Smooth muscle cell of the brain vasculature (primary cell): ENCODE data around the gene PHF3.

ENCODE experiments used
- DNase-seq: peaks from one replicate; pipeline ENCODE4 v3.0.0-alpha.2; 2012; ENCODE audit warnings: low read depth, low spot score

The PHF3 gene

DNA sequence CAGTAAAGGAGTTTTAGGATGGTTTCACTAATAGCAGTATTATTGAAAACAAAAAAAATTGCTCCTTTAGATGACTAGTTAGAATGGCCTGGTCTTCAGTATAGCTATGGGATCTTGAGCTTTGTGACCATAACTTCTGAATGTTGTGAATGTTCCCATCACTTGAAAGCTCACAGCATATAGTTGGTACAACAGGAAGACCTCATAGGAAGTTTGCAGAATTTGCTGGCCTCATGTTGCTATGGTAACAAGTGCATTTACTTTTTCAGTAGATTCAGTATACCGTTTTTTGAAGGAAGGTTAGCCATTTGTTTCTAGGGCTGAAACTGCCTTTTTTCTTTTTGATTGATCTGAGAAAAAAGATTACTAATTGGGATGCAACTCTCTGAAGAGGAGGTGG is 8.3 kb downstream of the PHF3 start:
- DNase-seq, result no peak

DNA sequence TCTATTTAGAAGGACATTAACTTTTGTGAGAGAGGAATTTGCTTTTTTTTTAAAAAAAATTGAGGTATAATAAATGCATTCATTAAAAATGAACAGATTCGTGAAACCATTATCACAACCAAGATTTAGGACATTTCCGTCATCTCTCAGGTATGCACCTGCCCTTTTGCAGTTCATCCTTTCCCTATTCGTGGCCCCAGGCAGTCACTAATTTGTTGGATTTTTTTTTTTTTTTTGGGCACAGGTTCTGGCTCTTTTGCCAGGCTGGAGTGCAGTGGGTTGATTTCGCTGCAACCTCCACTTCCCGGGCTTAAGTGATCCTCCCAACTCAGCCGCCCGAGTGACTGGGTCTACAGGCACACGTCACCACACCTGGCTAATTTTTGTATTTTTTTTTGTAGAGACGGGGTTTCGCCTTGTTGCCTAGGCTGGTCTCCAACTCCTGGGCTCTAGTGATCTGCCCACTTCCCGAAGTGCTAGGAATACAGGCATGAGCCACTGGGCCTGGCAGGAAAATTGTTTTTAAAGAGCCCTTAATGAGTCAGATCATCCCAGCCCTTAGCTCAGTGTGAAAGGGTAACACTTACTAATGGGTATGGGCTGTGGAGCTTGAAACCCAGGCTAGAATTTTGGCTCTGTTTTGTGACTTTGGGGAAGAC is 9.2 kb downstream of the PHF3 start:
- DNase-seq, result no peak

DNA sequence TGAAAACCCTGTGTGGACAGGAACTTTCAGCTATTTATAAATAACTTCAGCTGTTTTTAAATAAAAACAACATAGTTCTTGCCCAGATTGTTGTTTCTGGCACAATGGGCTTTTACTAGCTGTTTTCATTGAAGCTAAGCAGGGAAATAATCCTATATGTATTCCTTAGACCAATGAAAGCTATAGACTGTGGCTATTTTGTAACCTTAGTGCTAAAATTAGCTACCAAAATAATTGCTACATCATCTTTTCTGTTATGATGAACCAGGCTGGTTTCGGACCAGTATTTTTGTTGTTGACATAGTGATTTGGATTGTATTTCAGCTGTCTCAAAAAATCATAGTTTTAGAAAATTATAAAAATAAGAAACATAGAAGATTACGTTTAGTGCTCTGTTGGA is 13.7 kb downstream of the PHF3 start:
- DNase-seq, result no peak

DNA sequence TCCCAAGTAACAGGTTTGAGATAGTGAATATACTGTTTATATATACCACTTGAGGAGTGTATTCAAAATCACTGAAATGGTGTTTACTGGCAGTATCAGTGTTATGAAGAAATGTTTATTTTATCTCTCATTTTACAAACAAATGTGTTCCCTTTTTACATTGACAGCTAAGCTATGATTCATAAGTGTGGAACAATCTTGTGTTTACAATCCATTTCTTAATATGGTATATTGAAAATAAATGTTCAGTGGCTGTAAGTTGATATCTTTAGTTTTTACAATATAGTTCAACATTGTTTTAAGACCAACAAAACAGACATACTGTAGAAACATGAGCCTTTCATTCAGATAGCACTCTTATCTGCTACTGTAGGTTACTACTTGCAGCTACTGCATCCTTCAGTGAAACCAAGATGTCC is 14.3 kb downstream of the PHF3 start:
- no peak for DNase-seq

DNA sequence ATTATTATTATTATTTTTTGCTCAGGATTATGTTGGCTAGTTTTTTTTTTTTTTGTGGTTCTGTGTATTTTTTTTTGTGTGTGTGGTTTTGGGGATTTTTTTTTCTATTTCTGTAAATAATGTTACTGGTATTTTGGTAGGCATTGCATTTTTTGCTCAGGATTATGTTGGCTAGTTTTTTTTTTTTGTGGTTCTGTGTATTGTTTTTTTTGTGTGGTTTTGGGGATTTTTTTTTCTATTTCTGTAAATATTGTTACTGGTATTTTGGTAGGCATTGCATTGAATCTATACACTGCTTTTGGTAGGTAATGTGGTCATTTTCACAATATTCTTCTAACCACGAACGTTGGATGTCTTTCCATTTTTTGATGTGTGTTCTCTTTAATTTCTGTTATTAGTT is 17.4 kb downstream of the PHF3 start:
- DNase-seq, result no peak

DNA sequence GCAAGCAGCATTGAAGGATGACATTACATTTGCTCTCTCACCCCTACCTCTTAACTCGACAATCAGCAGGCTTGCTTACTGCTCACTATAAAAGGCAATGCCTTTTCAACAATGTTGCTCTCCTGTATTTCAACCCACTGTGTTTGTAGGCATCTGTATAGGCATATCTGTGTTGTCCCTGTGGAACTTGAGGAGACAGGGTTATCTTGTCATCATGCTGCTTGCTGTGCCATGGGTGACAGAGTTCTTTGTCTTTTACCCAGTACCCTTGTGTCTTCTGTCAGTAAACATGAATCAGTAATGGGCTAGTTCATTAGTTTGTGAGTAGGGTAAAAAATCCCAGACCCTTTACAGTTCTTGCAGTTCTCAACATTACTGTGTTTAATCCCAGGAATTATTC is 25.2 kb downstream of the PHF3 start:
- DNase-seq, result no peak

DNA sequence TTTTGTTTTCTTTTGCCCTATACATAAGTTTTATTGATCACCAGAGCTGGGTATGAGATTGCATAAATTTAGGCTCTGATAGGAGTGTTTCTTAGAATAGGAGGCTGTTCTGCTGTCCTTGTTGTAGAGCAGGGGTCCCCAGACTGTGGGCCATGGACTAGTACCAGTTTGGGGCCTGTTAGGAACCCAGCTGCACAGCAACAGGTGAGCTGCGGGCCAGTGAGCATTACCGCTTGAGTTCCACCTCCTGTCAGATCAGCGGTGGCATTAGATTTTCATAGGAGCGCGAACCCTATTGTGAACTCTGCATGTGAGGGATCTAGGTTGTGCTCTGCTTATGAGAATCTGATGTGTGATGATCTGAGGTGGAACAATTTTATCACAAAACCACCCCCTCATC is 26.2 kb downstream of the PHF3 start:
- no peak for DNase-seq

DNA sequence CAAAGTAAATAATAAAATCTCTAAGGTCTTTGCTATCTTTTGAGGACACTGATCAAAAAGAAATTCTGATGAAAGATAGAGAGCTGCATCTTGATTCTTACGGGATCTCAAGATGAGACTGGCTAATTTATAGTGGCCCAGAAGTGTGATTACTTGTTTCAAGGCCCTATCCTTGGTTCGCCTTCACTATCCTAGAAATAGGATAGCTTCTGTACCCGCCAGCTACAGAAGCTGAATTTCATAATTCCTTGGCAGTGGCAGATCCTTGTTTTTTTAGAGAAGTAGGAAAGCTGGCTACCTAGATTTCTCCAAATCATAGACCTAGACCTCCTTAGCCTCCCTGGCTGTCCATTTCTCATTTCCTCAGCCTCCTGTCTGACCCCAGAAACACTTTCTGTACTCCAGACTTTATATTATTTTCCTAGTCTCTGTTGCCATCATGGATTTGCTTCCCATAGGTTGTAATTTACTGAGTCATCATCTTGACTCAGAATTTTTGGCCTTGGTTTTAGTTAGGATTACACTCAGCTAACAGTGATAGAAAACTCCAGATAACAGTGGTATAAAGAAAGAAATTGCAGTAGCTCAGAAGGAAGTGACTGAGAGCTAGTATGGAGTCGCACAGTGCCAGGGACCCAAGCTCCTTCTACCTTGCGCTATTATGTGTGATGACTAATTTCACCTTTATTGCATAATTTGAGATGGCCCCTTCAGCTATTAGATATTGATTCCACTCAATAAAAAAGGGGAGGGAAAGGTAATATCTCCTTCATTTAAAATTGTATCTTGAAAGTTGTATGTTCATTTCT is 27.7 kb downstream of the PHF3 start:
- DNase-seq, result no peak

DNA sequence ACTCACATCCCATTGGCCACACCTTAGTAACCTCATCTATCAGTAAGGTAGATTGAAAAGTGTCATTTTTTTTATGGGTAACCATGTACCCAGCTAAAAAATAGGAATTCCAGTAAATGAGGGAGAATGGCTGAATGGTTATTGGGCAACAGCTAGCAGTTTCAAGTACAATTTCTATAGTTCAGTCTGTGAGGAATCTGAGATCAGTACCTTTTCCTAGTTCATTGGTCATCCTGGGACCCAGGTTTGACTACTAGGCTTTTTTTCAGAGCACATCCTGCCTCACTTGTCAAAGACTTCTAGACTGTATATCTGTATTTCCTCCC is 28.3 kb downstream of the PHF3 start:
- DNase-seq, result no peak

DNA sequence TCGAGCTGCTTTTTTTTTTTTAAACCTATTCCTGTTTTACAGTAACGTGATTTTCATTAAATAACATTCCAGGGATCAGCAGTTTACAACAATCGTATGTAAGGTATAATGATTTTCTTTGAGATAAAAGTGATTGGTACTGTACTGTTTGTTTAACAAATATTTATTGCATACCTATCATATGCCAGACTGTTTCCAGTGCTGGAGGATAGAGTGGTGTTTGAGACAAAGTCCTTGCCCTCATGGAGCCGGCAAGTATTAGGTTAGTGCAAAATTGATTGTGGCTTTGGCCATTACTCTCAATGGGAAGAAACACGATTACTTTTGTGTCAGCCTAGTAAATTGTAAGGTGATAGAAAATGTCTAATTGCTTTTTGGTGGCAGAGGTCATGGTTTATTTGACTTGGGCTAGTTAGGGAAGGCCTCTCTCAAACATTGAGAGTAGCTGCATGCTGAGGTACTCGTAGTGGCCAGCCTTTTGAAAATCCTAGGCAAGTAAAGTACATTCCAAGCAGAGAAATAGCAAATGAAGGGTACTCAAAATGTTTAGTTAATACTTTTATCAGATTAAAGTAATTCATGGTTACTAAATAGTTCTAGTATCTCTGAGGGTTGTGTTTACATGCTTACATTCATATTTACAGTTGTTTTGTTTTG is 35.6 kb downstream of the PHF3 start:
- DNase-seq, result no peak

DNA sequence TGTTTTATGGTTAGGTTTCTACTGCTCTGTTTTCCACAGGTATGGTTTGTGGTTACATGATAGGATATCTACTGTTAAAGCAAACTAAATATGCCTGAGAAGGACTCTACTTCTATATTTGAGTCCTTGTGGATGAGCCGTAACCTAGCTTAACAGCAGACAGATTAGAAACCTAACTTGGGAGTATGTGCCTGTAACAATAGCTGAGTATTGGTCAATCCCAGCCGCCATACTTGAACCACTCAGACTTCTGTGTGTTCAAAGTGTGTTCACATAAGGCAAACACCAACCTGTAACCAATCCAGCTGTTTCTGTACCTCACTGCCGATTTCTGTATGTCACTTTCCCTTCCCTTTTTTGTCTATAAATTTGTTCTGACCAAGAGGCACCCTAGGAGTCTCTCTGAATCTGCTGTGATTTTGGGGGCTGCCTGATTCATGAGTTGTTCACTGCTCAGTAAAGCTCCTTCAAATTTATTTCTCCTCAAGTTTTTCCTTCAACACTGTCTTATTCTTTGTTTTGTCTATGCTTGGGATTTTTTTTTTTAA is 37.1 kb downstream of the PHF3 start:
- DNase-seq, result no peak

DNA sequence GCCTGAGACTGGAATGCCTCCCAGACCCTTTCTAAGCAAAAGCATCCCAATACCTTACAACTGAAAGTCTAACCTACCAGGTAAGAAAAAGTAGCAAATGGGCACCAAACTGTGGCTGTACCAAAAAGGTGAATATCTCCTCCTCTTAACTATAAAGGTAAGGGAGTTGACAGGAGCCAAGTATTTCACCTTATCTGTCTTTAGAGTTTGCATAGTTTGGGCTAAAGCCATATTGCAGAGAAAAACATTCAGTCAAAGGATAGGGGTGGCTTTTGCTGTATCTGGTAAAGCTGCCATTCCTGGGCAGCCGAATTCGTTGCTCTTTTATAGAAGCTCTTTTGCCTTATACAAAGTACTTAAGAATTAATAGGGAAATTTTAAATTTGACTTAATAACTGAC is 38.1 kb downstream of the PHF3 start:
- DNase-seq, result no peak

DNA sequence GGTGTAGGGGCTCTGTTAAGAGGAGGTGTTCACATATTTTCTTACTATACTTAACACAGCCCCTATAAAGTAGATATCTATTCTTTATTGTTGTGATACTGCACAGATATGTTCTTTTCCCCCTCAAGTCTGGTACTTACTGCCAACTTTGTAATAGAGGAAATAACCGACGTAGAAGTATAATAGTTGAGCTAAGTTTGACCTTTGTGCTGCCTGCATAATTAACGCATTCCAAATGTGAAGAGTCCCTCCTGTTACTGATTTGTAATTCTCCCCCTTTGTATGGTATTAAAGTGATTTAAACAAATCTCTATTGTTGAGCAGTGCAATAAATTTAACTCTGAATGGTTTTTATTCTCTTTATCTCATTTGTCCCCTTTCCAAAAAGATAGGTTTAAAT is 39.0 kb downstream of the PHF3 start:
- no peak for DNase-seq

DNA sequence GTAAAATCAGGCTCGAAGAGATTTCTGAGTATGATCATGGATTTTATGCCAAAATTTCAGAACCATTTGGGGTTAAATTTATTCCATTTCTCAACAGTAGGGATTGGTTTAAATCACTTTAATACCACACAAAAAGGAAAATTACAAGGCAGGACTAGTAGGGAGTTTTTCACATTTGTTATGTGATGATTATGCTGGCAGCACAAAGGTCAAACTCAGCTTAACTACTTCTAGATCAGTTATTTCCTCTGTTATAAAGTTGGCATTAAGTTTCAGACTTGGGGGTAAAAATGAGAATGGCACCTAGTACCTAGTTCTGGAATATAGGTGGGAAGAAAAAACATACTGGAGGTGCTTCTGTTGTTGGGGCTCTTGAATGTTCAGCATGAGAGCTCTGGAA is 39.5 kb downstream of the PHF3 start:
- no peak for DNase-seq

DNA sequence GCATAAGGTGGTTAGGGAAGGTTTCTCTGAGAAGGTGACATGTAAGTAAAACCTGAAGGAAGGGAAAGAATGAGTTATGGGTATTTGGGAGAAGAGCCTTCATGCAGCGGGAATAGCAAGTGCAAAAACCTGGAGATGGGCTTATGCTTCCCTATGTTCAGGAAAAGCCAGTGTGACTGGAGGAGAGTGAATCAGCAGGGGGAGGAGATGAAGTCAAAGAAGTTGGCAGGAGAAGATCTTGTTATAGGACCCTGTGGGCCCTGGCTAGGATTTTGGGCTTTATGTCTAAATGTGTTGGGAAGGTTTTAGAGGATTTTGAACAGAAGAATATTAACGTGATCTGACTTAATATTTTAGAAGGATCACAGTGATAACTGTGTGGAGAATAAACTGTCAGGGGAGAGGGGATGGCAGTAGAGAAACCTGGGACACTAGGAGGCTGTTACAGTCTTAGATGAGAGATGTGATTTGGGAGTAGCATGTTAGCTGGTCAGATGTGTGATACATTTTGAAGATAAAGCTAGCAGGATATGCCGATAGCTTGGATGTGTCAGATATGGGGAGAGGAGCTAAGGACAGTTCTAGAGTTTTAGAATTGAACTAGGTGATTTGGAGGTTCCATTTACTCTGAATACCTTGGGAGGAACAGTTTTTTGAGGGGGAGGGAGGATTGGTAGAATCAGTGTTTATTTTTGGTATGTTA is 41.0 kb downstream of the PHF3 start:
- DNase-seq, result no peak

DNA sequence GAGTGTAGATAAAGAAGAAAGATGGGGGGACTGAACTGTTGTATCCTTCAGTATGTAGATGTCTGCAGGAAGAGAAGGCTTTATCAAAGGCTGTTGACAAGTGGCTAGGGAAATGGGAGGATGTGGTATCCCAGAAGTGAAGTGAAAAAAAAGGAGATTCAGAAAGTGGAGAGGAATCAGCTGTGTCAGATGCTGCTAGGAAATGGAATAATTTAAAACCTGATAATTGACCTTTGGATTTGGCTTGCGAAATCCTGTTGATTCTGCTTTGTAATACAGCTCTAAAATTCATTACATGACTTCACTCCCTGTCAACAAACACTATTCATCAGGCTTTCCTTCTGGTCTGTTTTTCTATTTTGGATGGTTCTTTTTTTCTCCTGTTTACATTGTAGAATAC is 41.7 kb downstream of the PHF3 start:
- no peak for DNase-seq

DNA sequence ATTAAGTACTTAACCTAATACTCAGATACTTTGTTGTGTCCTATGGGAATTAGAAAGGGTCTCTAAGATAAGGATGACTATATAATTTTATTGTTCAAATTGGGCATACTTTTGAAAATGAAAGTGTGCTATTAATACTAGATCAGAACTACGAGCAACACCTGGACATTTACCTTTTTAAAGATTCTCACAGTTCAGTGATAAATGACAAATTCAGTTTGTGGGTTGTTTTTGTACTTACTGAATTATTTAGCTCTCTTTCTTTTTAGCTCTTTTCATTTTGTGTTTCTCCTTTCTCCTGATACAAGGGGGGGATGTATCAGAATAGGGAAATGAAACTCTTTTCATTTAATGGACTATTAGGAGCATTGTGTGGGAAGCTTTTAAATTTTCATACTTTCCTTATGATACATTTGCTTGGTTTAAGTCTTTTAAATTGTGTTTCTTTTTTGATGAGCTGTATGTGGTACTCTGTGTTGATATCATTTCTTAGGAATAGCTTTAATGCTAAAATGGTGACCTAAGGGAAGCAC is 47.5 kb downstream of the PHF3 start:
- no peak for DNase-seq

DNA sequence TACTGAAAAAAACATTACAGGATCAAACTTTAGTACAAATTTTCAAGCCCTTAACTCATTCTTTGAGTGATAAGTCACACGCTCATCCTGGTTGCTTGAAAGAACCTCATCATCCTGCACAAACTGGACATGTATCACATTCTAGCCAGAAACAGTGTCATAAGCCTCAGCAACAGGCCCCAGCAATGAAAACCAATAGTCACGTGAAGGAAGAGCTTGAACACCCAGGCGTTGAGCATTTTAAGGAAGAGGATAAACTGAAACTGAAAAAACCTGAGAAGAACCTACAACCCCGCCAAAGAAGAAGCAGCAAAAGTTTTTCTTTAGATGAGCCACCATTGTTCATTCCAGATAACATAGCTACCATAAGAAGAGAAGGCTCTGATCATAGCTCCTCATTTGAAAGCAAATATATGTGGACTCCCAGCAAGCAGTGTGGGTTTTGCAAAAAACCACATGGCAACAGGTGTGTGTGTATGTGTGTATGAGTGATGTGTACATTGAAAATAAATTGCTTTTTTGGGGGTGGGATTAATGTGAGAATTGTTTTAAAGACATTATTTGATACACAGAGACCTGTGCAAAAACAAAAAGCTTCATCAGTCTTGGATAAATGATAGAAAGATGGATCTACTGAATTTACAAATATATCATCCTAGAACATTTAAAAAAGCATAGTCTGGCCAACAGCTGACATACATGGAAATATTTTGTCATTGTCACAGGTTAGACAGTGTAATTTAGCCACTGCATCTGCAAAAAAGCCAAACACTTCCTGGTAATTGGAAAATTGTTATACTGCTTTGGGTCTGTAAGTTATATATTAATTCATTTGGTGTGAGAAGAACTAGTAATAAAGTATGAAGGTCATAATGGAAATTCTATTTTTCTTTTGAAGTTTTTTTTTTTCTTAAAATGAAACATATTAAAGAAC is 50.1 kb downstream of the PHF3 start:
- DNase-seq, result no peak

DNA sequence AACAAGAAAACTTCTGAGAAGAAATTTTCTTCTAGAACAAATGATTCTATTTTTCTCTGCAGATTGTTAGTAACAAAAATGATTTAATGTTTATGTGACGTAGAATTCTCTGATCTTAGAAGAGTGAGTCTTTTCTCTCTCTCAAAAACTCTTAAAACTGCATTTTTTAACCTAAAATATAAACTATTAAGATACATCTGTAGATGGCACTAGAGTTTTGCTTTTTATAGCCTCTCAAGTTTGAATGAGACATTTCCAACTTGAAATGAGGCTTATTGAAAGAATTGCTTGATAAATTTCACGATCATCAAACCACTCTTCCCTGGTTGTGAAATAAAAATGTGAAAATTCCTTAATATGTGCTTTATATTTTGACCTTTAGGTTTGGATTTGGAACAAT is 53.8 kb downstream of the PHF3 start:
- DNase-seq, result no peak

DNA sequence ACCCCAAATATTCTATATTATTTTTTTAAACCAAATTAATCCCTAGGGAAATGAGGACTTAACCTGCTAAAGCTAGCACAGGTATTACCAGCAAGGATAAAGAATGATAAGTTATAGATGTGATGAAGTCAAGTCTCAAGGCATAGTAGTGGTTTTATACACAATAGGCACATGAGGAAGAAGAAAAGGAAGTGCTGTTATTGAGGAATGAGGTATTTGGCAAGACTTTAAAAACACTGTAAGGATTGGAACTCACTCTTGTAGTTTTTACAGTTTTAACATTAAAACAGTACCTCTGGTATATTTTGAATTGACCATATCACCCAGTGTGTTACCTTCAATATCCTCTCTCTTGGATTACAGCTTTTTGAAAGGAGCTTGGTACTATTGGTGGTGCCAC is 54.6 kb downstream of the PHF3 start:
- no peak for DNase-seq

DNA sequence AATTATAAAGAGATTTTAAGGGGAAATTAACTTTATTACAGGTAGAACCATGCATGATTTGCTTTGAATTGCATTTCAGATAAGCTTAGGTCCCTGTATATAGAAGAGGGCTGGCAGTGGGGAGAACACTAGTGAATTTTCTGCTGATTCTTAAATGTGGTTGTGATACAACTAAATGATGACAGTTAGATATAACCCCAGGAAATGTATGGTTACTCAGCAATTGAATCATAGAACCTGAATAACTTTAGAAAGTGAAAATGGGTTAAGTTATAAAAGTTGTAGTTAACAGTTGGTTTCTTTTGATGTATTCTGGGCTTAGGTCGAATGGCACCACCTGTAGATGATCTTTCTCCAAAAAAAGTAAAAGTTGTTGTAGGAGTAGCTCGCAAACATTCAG is 70.1 kb downstream of the PHF3 start:
- no peak for DNase-seq
